Endothelial cell of hepatic sinusoid (primary cell): ENCODE data around the gene IDE.
"Not testable (repeated sequence)": the region's sequence is repeated elsewhere in the genome, so short reads cannot be mapped to it uniquely, and the experiment has no call there.

Experiments used
- in situ Hi-C: cut with HindIII; loops from 2 replicates; pipeline ENCODE4 v1.10.0; 2017; ENCODE audit warnings: low sequenced_read_pairs

The IDE gene

GRCh38 chr10:92430103-92430502, 143.8 kb downstream of the IDE start:
- in situ Hi-C loops, result no loop called here

- in situ Hi-C loops, result no loop called here
Measured at GRCh38 chr10:92421550-92421949, 152.3 kb downstream of the IDE start.

GRCh38 chr10:92420546-92421275, 153.2 kb downstream of the IDE start:
- in situ Hi-C loops, result no loop called here

GRCh38 chr10:92419740-92420545, 153.9 kb downstream of the IDE start:
- in situ Hi-C loops, result no loop called here

- in situ Hi-C loops, result no loop called here
Measured at GRCh38 chr10:92418891-92419290, 155.0 kb downstream of the IDE start.

GRCh38 chr10:92418221-92418620, 155.7 kb downstream of the IDE start:
- in situ Hi-C loops, result no loop called here

- in situ Hi-C loops, result no loop called here
Measured at GRCh38 chr10:92413519-92413918, 160.4 kb downstream of the IDE start.

GRCh38 chr10:92413011-92413410, 160.9 kb downstream of the IDE start:
- in situ Hi-C loops, result no loop called here

GRCh38 chr10:92411406-92411805, 162.5 kb downstream of the IDE start:
- in situ Hi-C loops, result no loop called here

GRCh38 chr10:92410501-92410900, 163.4 kb downstream of the IDE start:
- in situ Hi-C loops, result no loop called here

GRCh38 chr10:92408017-92408361, 165.9 kb downstream of the IDE start:
- in situ Hi-C loops, result no loop called here

GRCh38 chr10:92407305-92408016, 166.4 kb downstream of the IDE start:
- in situ Hi-C loops, result no loop called here

- in situ Hi-C loops, result no loop called here
Measured at GRCh38 chr10:92405419-92405924, 168.4 kb downstream of the IDE start.

- in situ Hi-C loops, result no loop called here
Measured at GRCh38 chr10:92404612-92405418, 169.1 kb downstream of the IDE start.

- in situ Hi-C loops, result not testable (repeated sequence)
Measured at GRCh38 chr10:92402234-92402633, 171.7 kb downstream of the IDE start.
